GM21528 (cell line): ENCODE data around the gene ACSL5.
"Not testable (repeated sequence)": the region's sequence is repeated elsewhere in the genome, so short reads cannot be mapped to it uniquely, and the experiment has no call there.

Source experiments
- ATAC-seq: cut with Tn5 transposase; IDR thresholded peaks from one replicate; pipeline ENCODE4 v1.9.1; 2021; ENCODE audit warnings: mild to moderate bottlenecking, moderate library complexity; ENCODE audit not compliant: unreplicated experiment, low FRiP score

The ACSL5 gene

DNA sequence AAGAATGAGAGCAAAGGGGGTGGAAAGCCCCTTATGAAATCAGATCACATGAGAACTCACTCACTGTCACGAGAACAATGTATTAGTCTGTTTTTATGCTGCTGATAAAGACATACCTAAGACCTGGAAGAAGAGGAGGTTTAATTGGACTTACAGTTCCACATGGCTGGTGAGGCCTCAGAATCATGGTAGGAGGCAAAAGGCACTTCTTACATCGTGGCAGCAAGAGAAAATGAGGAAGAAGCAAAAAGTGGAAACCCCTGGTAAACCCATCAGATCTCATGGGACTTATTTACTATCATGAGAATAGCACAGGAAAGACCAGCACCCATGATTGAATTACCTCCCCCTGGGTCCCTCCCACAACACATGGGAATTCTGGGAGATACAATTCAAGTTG, 32.9 kb downstream of the ACSL5 start:
- not testable (repeated sequence) for ATAC-seq

DNA sequence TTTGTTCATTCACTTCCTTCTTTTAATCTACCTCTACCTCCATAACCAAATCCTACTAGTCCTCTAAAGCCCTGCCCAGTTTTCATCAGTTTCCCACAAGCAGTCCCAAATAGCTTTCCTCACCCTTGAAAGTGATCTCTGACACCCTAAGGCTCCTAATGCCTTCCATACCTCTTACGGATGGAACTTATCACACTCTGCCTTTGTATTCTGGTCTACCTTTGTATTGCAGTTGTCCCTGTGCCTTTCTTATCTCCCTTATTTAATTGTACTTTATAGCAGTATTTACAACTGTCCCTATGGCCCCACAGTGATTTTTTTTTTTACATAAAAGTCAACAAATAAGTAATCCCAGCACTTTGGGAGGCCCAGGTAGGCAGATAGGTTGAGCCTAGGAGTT, 33.8 kb downstream of the ACSL5 start:
- no peak for ATAC-seq

GRCh38 chr10:112409299-112409698, 35.4 kb downstream of the ACSL5 start:
- ATAC-seq, result no peak

- ATAC-seq, result no peak
These were observed 35.8 kb downstream of the ACSL5 start for GRCh38 chr10:112409755-112410154.

- ATAC-seq, result no peak
These were observed 38.8 kb downstream of the ACSL5 start for GRCh38 chr10:112412696-112413095.

DNA sequence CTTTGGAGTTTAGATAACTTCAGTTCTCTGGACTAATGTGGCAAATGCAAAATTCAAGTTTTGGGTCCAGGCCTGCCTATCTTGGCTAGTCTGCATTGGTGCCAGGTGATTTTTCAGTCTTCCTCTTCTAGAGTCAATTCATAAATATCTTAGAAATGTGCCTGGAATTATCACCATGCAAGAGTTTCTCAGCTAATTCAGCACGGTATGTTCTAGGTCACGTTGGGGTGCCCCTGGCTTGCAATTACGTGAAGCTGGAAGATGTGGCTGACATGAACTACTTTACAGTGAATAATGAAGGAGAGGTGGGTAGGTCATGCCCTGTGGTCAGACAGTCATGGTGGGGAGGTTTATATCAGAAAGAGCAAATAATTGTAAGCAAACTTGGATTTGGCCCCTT, 47.8 kb downstream of the ACSL5 start:
- no peak for ATAC-seq

DNA sequence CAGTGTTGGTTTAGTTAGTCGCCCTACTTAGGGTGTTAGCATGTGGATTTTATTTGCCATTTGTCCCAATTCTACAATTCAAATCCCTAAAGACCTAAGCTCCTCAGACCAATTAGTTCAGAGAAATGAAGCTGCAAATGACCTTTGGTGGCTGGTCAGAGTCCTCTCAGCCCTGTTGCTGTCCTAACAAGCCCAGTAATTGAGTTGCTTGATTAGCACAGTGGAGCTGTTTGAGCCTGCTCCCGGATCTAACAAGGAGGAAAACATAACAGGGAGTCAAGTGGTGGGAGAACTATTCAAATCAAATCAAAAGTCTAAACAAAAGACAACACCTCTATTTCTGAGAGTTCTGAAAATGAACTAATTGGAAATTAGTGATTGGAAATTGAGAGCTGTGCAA, 50.7 kb downstream of the ACSL5 start:
- no peak for ATAC-seq

DNA sequence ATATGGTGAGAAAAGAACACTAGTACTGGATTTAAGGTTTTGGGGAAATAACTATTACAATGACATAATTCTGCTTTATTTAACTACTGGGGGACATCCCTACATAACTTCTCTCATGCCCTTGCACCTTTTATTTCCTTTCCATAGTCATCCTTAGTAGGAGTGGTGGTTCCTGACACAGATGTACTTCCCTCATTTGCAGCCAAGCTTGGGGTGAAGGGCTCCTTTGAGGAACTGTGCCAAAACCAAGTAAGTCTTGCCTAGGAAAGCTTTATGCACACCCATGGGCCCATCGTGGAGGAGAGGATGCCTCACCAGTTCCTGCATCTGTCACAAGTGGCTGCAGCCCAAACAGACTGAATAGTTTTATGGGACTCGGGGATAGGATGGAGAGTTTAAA, 52.2 kb downstream of the ACSL5 start:
- ATAC-seq, result no peak

DNA sequence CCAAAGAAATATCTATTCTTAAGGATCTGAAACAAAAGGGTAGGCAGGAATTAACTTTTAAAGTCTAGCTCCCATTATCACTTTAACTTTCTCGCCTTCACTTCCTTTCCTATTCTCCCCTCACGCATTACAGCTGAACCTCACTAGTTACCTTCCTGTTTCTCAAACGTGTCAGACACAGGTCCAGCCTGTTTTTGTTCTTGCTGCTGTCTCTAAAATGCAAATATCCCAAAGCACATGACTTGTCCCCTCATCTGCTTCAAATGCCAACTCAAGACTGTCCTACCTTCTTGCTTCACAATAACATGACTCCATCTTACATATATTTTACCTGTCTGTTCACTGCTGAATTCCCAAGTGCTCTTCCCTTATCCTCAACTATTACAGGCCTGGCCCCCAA, 55.2 kb downstream of the ACSL5 start:
- no peak for ATAC-seq

DNA sequence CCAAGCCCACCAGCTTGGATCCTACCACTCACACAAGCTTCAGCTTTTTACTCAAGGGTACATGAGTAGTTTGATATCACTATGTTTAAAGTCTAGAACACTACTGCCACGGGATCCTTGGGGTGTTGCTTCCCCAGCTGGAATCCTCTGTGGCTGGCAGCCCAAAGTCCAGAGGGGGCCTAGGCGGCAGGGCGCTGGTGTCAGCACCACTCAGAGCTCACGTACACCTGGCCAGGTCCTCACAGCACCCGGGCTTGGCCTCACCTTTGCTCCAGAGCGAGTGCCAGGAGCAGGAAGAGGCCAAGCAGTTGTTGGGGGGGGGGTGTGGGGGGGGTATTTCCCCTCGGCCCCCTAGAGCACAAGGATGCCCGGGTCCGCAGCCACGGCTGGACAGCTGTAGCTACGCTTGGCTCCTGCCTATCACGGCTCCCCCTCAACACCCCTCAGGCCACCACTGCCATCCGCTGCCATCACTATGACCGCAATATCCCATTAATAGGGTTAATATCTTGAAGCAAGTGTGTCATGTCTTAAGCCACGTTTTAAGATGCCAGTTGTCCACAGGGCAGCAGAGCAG, 55.8 kb downstream of the ACSL5 start:
- ATAC-seq, result no peak

DNA sequence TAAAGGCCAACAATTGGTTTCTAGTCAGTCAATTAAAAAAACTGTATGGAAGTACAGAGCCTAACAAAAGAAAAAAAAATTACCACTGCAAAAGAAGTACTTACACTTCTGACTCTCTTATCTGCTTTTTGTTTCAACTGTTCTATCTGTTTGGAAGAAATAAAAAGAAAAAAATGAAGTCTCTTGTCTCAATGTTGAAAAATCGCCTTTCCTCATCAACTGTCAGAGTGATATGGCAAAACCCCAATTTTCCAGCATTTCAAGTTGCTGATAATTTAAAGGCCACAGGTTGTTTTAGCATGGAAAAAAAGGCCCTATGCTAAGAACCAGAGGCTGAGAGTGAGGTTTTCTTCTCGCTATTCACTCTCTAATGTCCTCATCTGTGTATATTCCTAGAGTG, 59.2 kb downstream of the ACSL5 start:
- no peak for ATAC-seq

DNA sequence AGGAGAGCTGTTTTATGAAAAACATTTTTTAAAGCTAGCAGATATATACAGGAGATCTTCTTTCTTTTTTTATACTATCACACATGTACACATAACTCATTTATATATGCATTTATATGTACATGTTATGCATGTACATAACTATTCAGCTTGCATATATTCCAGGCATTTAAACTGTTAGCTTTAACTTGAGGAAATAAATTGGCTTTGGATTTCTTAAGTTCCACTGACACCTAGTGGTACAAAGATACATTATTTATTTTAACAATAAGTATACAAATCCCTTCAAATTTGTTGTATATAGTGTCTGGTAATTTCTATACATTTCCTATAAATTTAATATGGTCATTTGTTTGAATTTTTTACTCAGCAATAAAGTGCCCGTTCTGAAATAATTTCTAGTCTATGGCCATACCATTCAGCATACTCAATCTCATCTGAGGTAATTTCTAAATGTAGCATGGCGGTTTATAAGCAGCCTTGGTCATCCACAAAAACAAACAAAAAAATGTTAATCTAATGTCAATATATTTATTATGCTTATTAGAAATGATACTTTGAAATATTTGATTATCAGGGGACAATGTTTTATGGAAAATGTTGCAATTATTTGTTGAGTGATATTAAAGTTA, 61.2 kb downstream of the ACSL5 start:
- ATAC-seq, result no peak

DNA sequence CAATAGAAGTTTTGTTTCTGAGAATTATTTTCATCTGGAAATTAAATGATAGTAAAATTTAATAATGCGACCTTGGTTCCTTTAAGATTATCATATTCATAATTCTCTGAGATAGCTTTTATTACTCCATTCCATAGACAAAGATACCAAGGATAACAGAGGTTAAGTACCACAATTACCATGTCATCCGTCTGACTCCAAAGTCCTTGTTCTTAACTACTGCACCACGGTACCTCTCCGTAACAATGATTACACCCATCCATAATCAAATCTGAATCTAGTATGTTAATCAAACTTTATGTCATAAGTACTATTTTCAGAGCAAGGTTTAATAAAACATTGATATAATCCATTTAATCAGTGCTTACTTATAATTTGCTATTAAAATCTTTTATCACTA, 64.4 kb downstream of the ACSL5 start:
- ATAC-seq, result no peak

GRCh38 chr10:112441520-112441919, 67.6 kb downstream of the ACSL5 start:
- ATAC-seq, result no peak

- ATAC-seq, result no peak
These were observed 68.1 kb downstream of the ACSL5 start for GRCh38 chr10:112442063-112442462.

- peak; percentile 45 for ATAC-seq
These were observed 72.3 kb downstream of the ACSL5 start for GRCh38 chr10:112446055-112446854.

DNA sequence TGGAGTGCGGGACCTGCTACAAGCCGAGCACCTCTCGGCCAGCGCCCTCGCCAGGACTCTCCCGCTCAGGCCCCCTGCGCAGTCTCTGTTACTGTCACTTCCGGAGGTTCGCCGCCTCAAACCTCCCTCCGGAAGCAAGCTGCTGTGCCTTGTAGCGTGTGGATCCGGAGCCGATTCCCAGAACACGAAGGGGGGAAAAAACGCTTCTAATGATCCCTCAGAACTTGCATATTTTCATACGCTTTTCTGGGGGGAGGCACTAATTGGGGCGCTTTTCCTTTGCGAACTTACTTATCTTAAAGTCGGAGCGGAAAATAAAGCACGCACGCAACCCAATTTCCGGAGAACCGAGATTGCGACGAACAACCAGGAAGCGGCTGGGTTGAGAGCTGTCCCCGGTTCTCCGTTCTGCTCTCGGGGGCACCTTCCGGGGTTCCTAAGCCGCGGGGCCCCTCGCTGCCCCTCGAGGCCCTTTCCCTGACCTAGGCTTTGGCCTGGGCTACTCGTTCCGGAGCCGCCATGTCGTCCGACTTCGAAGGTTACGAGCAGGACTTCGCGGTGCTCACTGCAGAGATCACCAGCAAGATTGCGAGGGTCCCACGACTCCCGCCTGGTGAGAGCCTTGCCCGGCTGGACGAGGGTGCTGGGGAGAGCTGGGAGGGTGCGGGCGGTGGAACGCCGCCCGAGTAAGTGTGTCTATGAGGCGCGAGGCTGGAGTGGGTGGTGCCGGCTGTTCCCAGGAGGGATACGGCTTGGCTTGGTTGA, 73.1 kb downstream of the ACSL5 start, which contains the start of the genes VTI1A and ZDHHC6:
Gene VTI1A, plus strand, starts transcription at position 361 of the 765 bp plus-strand sequence. Its CDS starts 159 bp downstream, at position 520.
Gene ZDHHC6, minus strand, starts transcription at position 60 of the 765 bp plus-strand sequence. CDS start 1,478 bp downstream, outside the sequence.
- ATAC-seq, result peak; percentile 94

DNA sequence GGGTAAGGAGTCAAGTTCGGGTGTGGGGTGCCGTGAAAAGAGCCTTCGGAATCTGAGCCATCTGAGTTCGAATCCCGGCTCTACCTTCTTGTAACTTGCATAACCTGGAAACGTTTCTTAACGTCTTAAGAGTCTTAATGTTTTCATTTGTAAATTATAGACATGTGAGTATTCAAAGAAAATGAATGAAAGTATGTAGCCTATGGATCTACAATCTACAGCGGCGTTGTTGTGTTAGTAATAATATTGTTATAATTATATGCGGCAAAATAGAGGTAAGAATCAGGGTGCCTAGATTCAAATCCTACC, 73.7 kb downstream of the ACSL5 start:
- no peak for ATAC-seq

GRCh38 chr10:112448888-112449287, 75.0 kb downstream of the ACSL5 start:
- no peak for ATAC-seq

GRCh38 chr10:112454910-112455779, 81.2 kb downstream of the ACSL5 start:
- ATAC-seq, result no peak
